Activated CD8-positive, alpha-beta T cell treated with anti-CD3 and anti-CD28 coated beads, Interleukin-2, amount 10 ng/mL, durations not matched to agents 7 days and 5 days (primary cell): ENCODE data around the gene HAUS2. TPM values are rescaled to one million over a fixed set of nuclear protein-coding genes. Genes with fewer than 3 reads are reported as not detected.

Experiments used
- ATAC-seq: fragments of 150-1000 bp; cut with Tn5 transposase; one replicate; pipeline ENCODE4 v1.10.0; 2021; ENCODE audit warnings: moderate library complexity
- CTCF ChIA-PET: fragments of 350-600 bp; sonication (Branson Sonifier 250); formaldehyde crosslinking; loops from one replicate; lab custom pipeline; 2021; ENCODE audit warnings: antibody characterized with exemption; lab: Charles Lee
- POLR2A ChIA-PET: fragments of 350-600 bp; sonication (Branson Sonifier 250); formaldehyde crosslinking; loops from one replicate; lab custom pipeline; 2021; ENCODE audit warnings: antibody characterized with exemption; lab: Charles Lee
- DNase-seq: peaks from one replicate; pipeline ENCODE4 v3.0.0-alpha.2; 2020
- H3K27ac Mint-ChIP-seq: one replicate; pipeline ENCODE4 v1.8.0; 2021; ENCODE audit warnings: mild to moderate bottlenecking, mixed read lengths
- H3K27me3 Mint-ChIP-seq: one replicate; pipeline ENCODE4 v1.8.0; 2021; ENCODE audit warnings: low read depth, mixed read lengths
- H3K36me3 Mint-ChIP-seq: one replicate; pipeline ENCODE4 v1.8.0; 2021; ENCODE audit warnings: low read depth, mixed read lengths
- H3K4me1 Mint-ChIP-seq: one replicate; pipeline ENCODE4 v1.8.0; 2021; ENCODE audit warnings: low read depth, mixed read lengths
- H3K4me3 Mint-ChIP-seq: one replicate; pipeline ENCODE4 v1.8.0; 2021; ENCODE audit warnings: mild to moderate bottlenecking, mixed read lengths
- H3K9me3 Mint-ChIP-seq: one replicate; pipeline ENCODE4 v1.8.0; 2022; ENCODE audit warnings: mixed read lengths; ENCODE audit not compliant: insufficient read depth
- total RNA-seq, 2 experiments: library from RNA; stranded (reverse); gene quantifications; one replicate each; pipeline ENCODE4 v1.2.3, GENCODE V29; 2021

Gene HAUS2
- total RNA-seq, result 10 to 100 TPM; 42.2 to 44.7 TPM

DNA sequence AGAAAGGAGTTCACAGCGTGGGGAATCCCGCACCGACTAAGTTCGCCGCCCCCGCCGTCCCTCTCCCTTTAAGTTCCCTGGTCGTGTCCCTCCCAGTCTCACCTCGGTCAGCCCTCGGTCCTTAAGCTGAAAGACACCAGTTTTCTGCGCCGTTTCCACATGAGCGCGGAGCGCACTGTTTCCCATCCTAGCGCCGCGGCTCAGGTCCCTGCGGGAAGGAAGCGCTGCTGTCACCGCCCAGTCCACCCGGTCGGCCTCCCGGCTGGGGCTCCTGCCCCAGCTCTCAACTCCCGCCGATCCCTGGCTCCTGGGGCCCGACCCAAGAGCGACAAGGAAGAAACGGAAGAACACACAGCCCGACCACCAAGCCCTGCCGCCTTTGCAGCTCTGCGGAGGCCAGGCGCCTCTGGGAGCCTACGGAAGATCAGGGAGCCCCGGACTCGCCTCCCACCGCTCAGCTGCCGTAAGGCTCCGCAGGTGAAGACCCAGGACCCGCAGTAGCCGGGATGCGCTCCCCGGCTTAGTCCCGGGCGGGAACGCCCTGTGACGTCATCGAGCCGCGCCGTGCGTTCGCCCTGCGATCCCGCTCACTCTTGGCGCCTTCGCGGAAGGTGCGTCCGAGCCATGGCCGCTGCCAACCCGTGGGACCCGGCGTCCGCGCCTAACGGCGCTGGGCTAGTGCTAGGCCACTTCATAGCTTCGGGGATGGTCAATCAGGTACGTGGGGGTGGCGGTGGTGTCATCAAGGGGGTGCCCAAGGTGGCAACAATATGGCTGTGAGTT, at the start of gene HAUS2, which contains the start of gene LRRC57:
Gene HAUS2 (plus strand): TSS at position 590 of the 783 bp plus-strand sequence. CDS start 35 bp downstream, at position 625.
Gene LRRC57 (minus strand): TSS at position 545 of the 783 bp plus-strand sequence. CDS start 359 bp downstream, at position 186.
- no peaks in the 10 kb centered on the region for H3K9me3 Mint-ChIP-seq
- H3K36me3 Mint-ChIP-seq, result peaks cover 48% of the 10 kb centered on the region
- CTCF ChIA-PET, result interaction anchor here (1.1 to 3.1 kb wide), 7 partner anchors 10 to 378 kb away, joined by 3 to 8 read pairs (median 5); partner anchors contain the start of gene ZNF106
- DNase-seq (peak; percentile 88), ATAC-seq (peak; percentile 95)
- peak within 1 kb of the TSS; percentile 93 for H3K27ac Mint-ChIP-seq
- POLR2A ChIA-PET, result interaction anchor here (0.6 to 3.3 kb wide), 15 partner anchors 10 to 189 kb away, joined by 3 to 16 read pairs (median 4); partner anchors contain the start of genes CDAN1, SNAP23, STARD9 and ZNF106
- peak within 1 kb of the TSS; percentile 89 for H3K4me3 Mint-ChIP-seq
- peaks cover 53% of the 10 kb centered on the region for H3K4me1 Mint-ChIP-seq
- no peaks in the 10 kb centered on the region for H3K27me3 Mint-ChIP-seq

DNA sequence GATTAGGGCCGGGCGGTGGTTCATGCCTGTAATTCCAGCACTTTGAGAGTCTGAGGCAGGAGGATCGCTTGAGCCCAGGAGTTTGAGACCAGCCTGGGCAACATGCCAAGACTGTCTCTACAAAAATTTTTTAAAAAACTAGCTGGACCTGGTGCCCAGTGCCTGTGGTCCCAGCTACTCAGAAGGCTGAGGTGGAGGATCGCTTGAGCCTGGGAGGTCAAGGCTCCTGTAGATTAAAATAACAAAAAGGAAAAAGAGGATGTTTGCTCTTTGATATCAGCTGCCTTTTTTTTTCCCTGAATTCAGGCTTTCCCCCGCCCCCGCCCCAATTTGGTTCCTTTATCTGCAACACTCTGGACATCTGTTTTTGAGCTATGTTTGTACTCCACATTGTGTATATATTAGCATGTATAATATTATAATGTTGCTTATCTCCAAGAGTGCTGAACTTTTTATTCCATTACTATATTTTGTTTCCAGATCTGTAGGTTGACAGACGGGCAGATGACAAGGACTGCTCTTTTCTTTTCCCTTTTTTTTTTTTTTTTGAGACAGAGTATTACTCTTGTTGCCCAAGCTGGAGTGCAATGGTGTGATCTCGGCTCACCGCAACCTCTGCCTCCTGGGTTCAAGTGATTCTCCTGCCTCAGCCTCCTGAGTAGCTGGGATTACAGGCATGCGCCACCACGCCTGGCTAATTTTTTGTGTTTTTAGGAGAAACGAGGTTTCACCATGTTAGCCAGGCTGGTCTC, 48.6 kb upstream of the HAUS2 start:
- peaks cover 27% of the 10 kb centered on the region for H3K4me1 Mint-ChIP-seq
- CTCF ChIA-PET, result interaction anchor here (1.0 kb wide), 1 partner anchor 9 kb away, joined by 3 read pairs; the partner anchor contains the start of gene ZNF106

DNA sequence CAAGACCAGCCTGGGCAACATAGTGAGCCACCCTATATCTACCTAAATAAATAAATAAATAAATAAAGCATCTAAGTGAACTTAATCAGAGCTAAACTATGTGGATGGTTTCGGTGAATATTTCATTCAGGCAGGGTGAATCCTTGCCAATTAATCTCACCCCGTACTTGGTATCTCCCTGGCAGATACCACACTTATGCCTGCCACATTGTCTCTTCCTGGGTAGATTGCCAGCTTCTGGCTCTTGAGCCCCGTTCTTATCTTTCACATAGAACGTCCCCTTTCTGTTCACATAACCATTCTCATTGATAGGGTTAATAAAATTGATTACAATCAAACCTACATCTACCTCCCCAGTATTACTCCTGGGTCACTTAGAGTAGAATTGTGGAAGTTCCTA, 46.2 kb upstream of the HAUS2 start:
- peaks cover 8% of the 10 kb centered on the region for H3K4me1 Mint-ChIP-seq

More for the DNA sequence above, 48.6 kb upstream of the HAUS2 start:
- no peaks in the 10 kb centered on the region for H3K9me3 Mint-ChIP-seq
- no peak overlapping the region for H3K4me3 Mint-ChIP-seq
- H3K36me3 Mint-ChIP-seq, result peaks cover 7% of the 10 kb centered on the region
- no peak overlapping the region for H3K27ac Mint-ChIP-seq
- no peak for DNase-seq
- H3K27me3 Mint-ChIP-seq, result no peaks in the 10 kb centered on the region
- POLR2A ChIA-PET, result interaction anchor here (4.3 kb wide), 1 partner anchor 9 kb away, joined by 23 read pairs; the partner anchor contains the start of gene ZNF106
- ATAC-seq, result no peak

DNA sequence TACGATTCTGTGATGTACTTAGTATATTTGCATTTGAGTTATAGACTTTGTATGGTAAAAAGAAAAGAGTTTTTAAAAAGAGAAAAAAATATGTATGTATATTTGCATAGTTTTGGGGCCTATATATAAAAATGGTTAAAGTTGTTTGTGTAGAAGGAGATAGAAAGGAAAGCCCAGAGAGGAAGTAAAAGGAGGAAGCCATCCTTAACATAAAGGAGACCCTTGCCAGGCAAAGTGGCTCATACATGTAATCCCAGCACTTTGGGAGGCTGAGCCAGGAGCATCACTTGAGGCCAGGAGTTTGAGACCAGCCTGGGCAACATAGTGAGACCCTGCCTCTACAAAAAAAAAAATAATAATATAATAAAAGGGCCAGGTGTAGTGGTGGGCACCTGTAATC, 44.8 kb upstream of the HAUS2 start:
- H3K9me3 Mint-ChIP-seq, result no peaks in the 10 kb centered on the region
- H3K27me3 Mint-ChIP-seq, result no peaks in the 10 kb centered on the region
- POLR2A ChIA-PET, result no interaction called here
- H3K4me1 Mint-ChIP-seq, result no peaks in the 10 kb centered on the region
- ATAC-seq (no peak), DNase-seq (no peak)
- peaks cover 3% of the 10 kb centered on the region for H3K36me3 Mint-ChIP-seq
- H3K4me3 Mint-ChIP-seq, result no peak overlapping the region
- CTCF ChIA-PET, result no interaction called here
- no peak overlapping the region for H3K27ac Mint-ChIP-seq

More for the DNA sequence above, 46.2 kb upstream of the HAUS2 start:
- DNase-seq (no peak), ATAC-seq (no peak)
- no peak overlapping the region for H3K27ac Mint-ChIP-seq
- CTCF ChIA-PET, result no interaction called here
- peaks cover 4% of the 10 kb centered on the region for H3K36me3 Mint-ChIP-seq
- no peaks in the 10 kb centered on the region for H3K9me3 Mint-ChIP-seq
- POLR2A ChIA-PET, result interaction anchor here (4.3 kb wide), 1 partner anchor 11 kb away, joined by 23 read pairs; the partner anchor contains the start of gene ZNF106
- no peaks in the 10 kb centered on the region for H3K27me3 Mint-ChIP-seq
- no peak overlapping the region for H3K4me3 Mint-ChIP-seq

DNA sequence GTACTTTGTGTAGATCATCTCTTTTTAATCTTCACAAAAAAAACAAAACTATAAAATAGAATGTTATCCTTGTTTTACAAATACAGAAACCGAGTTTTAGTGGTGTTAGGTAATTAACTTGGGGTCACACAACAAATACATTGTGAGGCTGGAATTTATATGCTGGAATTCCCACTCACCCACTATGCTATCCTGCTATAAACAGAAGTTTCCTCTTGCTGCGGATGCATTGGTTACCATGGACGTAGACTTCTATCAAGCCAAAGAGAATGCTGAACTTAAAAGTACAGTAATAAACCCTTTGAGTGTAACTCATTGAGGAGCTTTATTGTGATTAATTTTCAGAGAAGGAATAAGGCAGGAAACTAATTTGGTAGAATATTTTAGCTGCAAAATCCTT, 44.0 kb upstream of the HAUS2 start:
- POLR2A ChIA-PET, result interaction anchor here (2.6 kb wide), 1 partner anchor 14 kb away, joined by 8 read pairs; the partner anchor contains the start of gene ZNF106
- peaks cover 3% of the 10 kb centered on the region for H3K36me3 Mint-ChIP-seq
- no peaks in the 10 kb centered on the region for H3K9me3 Mint-ChIP-seq
- H3K27ac Mint-ChIP-seq, result no peak overlapping the region
- no peaks in the 10 kb centered on the region for H3K27me3 Mint-ChIP-seq
- H3K4me3 Mint-ChIP-seq, result no peak overlapping the region
- ATAC-seq (no peak), DNase-seq (no peak)
- CTCF ChIA-PET, result interaction anchor here (0.7 to 1.1 kb wide), 2 partner anchors 34 to 42 kb away, joined by 3 read pairs; no protein-coding TSS in a partner anchor
- no peaks in the 10 kb centered on the region for H3K4me1 Mint-ChIP-seq

DNA sequence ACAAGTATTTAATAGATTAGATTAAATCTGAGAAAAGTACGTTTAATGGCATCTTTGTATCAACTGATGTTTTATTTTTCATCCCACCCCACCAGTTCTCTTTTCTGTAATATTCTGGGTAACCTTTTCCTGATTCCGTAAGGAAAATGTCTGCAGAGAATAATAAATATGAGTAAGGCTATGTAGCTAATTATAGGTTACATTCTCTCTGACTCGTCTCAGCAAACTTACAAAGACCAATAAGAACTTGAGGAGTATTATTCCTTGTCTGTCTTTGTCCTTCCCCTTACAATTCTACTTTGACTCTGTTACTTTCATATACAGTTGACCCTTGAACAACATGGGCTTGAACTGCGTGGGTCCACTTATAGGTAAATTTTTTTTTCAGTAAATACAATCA, 41.1 kb upstream of the HAUS2 start:
- Mint-ChIP-seq H3K36me3 (peaks cover 5% of the 10 kb centered on the region), H3K9me3 (no peaks in the 10 kb centered on the region), H3K27ac (no peak overlapping the region), H3K4me1 (no peaks in the 10 kb centered on the region), H3K4me3 (no peak overlapping the region), H3K27me3 (no peaks in the 10 kb centered on the region)
- ATAC-seq (no peak), DNase-seq (no peak)
- ChIA-PET POLR2A (no interaction called here), CTCF (no interaction called here)

DNA sequence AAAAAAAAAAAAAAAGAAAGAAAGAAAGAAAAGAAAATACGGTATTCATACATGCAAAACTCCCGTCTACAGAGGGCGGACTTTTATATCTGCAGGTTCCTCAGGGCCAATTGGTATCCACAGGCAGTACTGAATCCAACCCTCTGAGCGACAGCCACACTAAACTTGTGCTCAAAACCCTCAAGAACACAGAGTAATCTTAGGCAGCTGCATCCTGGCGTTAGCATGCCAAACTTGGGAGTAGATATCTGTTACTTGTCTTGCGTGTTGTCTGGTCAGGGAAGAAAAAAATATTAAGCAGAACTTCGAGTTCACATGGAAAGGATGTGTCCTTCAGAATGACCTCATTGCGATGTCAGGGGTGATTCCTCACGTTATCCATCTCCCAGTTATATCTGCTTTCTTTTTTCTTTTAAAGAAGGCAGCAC, 40.4 kb upstream of the HAUS2 start:
- H3K9me3 Mint-ChIP-seq, result no peaks in the 10 kb centered on the region
- H3K4me3 Mint-ChIP-seq, result no peak overlapping the region
- CTCF ChIA-PET, result no interaction called here
- H3K36me3 Mint-ChIP-seq, result peaks cover 7% of the 10 kb centered on the region
- ATAC-seq (no peak), DNase-seq (no peak)
- H3K27me3 Mint-ChIP-seq, result no peaks in the 10 kb centered on the region
- H3K4me1 Mint-ChIP-seq, result no peaks in the 10 kb centered on the region
- POLR2A ChIA-PET, result no interaction called here
- no peak overlapping the region for H3K27ac Mint-ChIP-seq

DNA sequence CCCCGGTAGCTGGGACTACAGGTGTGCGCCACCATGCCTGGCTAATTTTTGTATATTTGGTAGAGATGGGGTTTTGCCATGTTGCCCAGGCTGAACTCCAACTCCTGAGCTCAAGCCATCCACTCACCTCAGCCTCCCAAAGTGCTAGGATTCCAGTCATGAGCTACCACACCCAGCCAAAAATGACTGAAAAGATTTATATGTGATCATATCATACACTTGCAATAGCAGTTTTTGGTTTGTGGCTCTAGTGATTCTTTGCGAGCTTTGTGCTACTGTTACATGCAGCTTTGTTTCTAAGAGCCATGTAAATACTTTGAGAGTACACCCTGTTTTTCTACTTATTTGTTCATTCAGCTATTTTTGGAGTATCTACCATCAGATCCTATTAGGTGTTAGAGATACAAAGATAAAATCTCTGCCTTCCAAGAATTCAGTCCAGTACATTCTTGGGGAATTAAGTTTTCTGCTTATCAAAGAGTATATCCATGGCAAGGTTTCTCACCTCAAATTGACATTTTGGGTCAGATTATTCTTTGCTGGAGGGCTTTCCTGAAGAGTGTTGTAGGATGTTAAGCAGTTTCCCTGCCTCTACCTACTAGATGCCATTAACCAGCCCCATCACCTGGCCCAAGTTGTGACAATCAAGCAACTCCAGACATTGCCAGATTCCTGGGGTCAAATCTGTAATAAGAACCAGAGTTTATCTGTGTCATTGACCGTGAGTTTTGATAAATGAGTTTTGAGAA, 38.2 kb upstream of the HAUS2 start:
- ChIA-PET POLR2A (no interaction called here), CTCF (interaction anchor here (1.4 kb wide), 1 partner anchor 125 kb away, joined by 4 read pairs; no protein-coding TSS in a partner anchor)

DNA sequence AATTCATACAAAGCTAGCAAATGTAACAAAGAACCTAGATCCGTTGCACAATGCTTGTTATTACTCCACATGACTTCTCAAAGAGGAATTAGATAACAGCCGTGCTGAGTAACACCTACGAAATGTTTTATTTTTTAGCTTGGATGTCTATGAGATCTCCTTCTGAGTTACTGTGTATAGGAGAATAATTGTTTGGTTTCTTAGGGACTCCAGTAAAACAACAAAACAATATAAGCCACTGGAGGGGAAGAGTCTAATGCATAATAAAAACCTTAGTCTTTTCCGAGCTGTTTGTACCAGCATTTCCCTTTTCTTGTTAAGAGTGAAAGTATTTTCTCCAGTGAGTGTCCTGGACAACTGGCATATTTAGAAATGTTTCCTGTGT, 37.6 kb upstream of the HAUS2 start:
- POLR2A ChIA-PET, result no interaction called here
- no peak overlapping the region for H3K4me3 Mint-ChIP-seq
- CTCF ChIA-PET, result interaction anchor here (1.4 kb wide), 1 partner anchor 126 kb away, joined by 4 read pairs; no protein-coding TSS in a partner anchor
- H3K27me3 Mint-ChIP-seq, result no peaks in the 10 kb centered on the region
- no peak overlapping the region for H3K27ac Mint-ChIP-seq
- H3K9me3 Mint-ChIP-seq, result no peaks in the 10 kb centered on the region
- H3K4me1 Mint-ChIP-seq, result no peaks in the 10 kb centered on the region
- ATAC-seq (no peak), DNase-seq (no peak)
- peaks cover 18% of the 10 kb centered on the region for H3K36me3 Mint-ChIP-seq

More for the DNA sequence above, 38.2 kb upstream of the HAUS2 start:
- ATAC-seq (no peak), DNase-seq (no peak)
- Mint-ChIP-seq H3K4me3 (no peak overlapping the region), H3K36me3 (peaks cover 15% of the 10 kb centered on the region), H3K4me1 (no peaks in the 10 kb centered on the region), H3K27me3 (no peaks in the 10 kb centered on the region), H3K9me3 (no peaks in the 10 kb centered on the region), H3K27ac (no peak overlapping the region)

DNA sequence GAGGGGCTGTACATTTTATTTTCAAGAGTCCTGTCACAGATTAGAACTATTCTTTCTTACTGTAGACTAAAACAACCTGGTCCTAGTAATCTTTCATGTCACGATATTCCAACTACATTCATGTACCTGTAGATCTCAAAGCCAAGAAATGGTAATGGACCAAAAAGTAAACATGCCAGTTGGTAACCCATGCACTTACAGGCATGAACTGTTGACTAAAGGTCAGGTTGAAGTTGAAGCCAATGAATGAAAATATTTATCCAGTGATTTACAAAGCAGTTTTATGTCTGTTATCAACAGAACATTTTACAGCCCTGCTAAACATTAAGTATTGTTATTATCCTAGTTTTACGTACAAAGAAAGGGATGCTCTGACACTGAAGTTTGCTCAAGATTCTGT, 25.3 kb upstream of the HAUS2 start:
- DNase-seq, result no peak
- Mint-ChIP-seq H3K36me3 (peaks cover 16% of the 10 kb centered on the region), H3K9me3 (no peaks in the 10 kb centered on the region), H3K4me3 (no peak overlapping the region), H3K27me3 (no peaks in the 10 kb centered on the region), H3K27ac (no peak overlapping the region), H3K4me1 (no peaks in the 10 kb centered on the region)
- ChIA-PET POLR2A (no interaction called here), CTCF (no interaction called here)
- ATAC-seq, result no peak

DNA sequence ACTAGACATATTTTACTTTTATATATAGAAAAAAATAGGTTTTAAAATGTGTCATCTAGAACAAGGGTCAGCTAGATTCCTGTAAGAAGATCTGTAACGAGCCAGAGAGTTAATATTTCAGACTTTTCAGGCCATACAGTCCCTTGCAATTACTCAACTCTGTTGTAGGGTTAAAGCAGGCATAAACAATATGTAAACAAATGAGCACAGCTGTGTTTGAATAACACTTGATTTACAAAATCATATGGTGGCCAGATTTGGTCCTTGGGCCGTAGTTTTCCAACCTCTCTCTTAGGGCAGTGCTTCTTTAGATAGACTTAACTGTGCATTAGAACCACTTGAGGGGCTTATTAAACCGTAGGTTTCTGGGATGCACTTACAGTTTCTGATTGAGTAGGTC, 19.7 kb upstream of the HAUS2 start:
- no peak for ATAC-seq
- CTCF ChIA-PET, result interaction anchor here (1.0 kb wide), 1 partner anchor 10 kb away, joined by 3 read pairs; no protein-coding TSS in a partner anchor
- H3K9me3 Mint-ChIP-seq, result no peaks in the 10 kb centered on the region
- H3K4me1 Mint-ChIP-seq, result no peaks in the 10 kb centered on the region
- DNase-seq, result no peak
- H3K36me3 Mint-ChIP-seq, result peaks cover 24% of the 10 kb centered on the region
- no peak overlapping the region for H3K4me3 Mint-ChIP-seq
- H3K27ac Mint-ChIP-seq, result no peak overlapping the region
- H3K27me3 Mint-ChIP-seq, result no peaks in the 10 kb centered on the region
- POLR2A ChIA-PET, result interaction anchor here (0.6 kb wide), 1 partner anchor 16 kb away, joined by 3 read pairs; no protein-coding TSS in a partner anchor
